EH (cell line): Measurements from ENCODE around the gene CCNL1.
"Not testable (repeated sequence)": the region's sequence is repeated elsewhere in the genome, so short reads cannot be mapped to it uniquely, and the experiment has no call there.

Experiments
- DNase-seq: peaks from one replicate; pipeline ENCODE4 v3.0.0-alpha.2; 2015; ENCODE audit warnings: low read depth

The CCNL1 gene

DNA sequence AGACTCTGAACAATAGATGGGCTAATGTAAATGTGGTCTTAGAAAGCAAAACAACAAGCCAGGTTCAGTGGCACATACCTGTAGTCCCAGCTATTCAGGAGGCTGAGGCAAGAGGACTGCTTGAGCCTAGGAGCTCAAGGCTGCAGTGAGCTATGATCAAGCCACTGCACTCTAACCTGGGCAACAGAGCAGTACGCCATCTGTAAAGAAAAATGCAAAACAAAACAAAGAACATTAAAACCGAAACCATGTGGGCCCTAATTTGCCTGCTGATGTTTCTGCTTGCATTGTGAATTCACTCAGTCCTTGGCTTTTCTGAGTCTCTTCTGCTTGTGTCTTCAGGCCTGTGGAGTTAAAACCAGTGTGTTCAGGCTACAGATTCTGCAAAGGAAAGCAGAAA, 56.7 kb downstream of the CCNL1 start:
- no peak for DNase-seq

DNA sequence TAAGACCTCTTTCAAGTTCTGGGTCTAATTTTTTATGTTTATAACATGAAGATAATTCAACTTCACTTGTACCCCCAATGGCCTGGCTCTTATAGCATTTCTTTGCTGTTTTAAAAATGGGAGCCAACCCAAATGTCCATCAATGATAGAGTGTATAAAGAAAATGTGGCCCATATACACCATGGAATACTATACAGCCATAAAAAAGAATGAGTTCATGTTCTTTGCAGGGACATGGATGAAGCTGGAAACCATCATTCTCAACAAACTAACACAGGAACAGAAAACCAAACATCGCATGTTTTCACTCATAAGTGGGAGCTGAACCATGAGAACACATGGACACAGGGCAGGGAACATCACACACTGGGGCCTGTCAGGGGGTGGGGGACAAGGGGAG, 57.4 kb downstream of the CCNL1 start:
- not testable (repeated sequence) for DNase-seq

- DNase-seq: no peak
Measured at GRCh38 chr3:157102098-157102497, 57.8 kb downstream of the CCNL1 start.

DNA sequence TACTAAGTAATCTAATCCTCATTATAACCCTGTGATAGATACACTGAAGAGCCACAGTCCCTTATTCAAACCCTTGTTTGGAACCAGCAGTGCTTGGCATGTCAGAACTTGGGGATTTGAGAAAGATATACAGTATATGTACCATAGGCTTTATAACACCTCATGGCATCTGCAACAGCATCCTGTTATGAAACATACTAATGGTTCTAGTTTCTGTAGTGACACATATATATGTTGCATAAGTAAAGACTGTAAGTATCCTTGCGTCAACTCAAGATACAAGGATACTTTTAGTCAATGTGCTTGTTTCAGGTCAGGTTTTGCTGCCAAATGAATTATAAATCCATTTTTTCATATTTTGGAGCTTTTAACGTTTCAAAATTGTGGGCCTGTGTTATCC, 58.5 kb downstream of the CCNL1 start:
- DNase-seq: no peak

GRCh38 chr3:157100608-157101396, 59.1 kb downstream of the CCNL1 start:
- no peak for DNase-seq

GRCh38 chr3:157100096-157100477, 59.9 kb downstream of the CCNL1 start:
- DNase-seq: no peak

GRCh38 chr3:157099326-157100095, 60.4 kb downstream of the CCNL1 start:
- DNase-seq: peak; percentile 29

DNA sequence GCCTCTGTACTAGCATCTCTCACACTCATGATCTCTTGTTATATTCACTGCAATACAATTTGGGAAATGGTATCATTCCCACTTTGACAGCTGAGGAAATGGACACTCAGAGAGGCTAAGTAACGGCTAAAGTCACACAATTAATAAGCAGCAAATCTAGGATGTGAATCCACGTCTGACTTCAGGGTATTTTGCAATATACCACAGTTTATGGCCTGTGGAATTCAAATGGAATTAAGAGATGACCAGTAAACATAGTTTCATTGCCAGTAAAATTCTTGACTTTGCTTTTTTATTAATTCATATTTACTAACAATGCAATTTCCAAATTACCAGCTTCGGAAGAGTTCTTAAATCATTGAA, 61.1 kb downstream of the CCNL1 start:
- DNase-seq: peak; percentile 81

DNA sequence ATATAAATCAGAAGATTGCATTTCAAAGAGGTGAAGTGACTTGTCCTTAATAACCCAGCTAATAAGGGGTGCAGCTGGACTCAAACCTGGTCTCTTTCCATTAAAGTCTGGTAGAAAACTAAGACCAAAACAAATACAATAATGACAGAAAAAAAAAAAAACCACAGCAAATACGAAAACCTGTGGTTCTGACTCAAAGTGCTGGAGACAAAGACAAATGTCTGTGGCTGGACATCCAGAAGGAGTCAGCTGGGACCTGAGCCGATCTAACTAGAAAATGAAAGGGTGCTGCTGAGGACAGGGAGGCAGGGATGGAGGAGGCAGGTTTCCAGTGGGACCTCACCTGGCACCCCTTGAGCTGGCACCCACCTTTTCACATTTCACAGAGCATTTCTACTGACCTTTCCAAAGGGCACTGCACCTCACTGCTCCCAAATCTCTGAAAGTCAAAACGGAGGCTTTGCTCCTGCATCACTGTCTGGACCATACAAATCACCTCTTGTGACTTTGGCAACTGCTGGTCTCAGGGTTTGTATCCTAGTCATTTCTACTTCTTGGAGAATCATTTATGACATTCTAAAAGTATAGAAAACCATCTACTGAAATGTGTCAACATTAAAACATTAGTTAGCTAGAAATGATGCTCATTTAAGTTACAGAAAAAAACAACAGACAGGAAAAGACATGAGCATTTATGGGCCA, 61.7 kb downstream of the CCNL1 start:
- no peak for DNase-seq
